Psoas muscle (tissue), 8 donors: ENCODE measurements around the gene CRB1. TPM values are rescaled to one million over a fixed set of nuclear protein-coding genes. Genes with fewer than 3 reads are reported as not detected.

Experiments
- ATAC-seq, 4 donors: fragments of 200-7000 bp; cut with Tn5 transposase; one replicate each; pipeline ENCODE4 v1.9.1; 2020; ENCODE audit warnings: moderate library complexity in 3 of 4, mild to moderate bottlenecking in 2 of 4
- DNase-seq, 2 donors: peaks; one replicate each; pipeline ENCODE4 v3.0.0-alpha.2; 2020
- H3K27ac ChIP-seq: fragments of 200-600 bp; one replicate; pipeline ENCODE4 v1.8.0; 2022
- H3K27me3 ChIP-seq, 3 donors: fragments of 200-600 bp in 1 of 3; one replicate each; pipeline versions ENCODE4 v1.6.1 to v1.8.0; 2013 to 2022; ENCODE audit warnings: low read length in 2 of 3, mild to moderate bottlenecking in 2 of 3, moderate library complexity in 1 of 3; ENCODE audit not compliant: insufficient read depth in 3 of 3
- H3K36me3 ChIP-seq, 2 donors: fragments of 200-600 bp in 1 of 2; one replicate each; pipeline versions ENCODE4 v1.6.1 to v1.8.0; 2013 to 2022; ENCODE audit warnings: low read depth in 1 of 2, mild to moderate bottlenecking in 1 of 2, moderate library complexity in 1 of 2; ENCODE audit not compliant: insufficient read depth in 1 of 2
- H3K4me1 ChIP-seq: fragments of 200-600 bp; one replicate; pipeline ENCODE4 v1.8.0; 2022
- H3K4me3 ChIP-seq: fragments of 200-600 bp; one replicate; pipeline ENCODE4 v1.8.0; 2022; ENCODE audit warnings: mild to moderate bottlenecking
- H3K9me3 ChIP-seq: fragments of 200-600 bp; one replicate; pipeline ENCODE4 v1.8.0; 2022
- WGBS, 3 donors: extraction: QIAGEN DNeasy Blood & Tissue Kit; methylation state at CpG; one replicate each; pipeline versions ENCODE4 v1.1.6 to v1.1.7; 2013; 5-methylcytosine and 5-hydroxymethylcytosine counted together
- intact Hi-C, 2 donors: fragments of 100-400 bp; cut with DNase I; formaldehyde crosslinking; loops; one replicate each; pipeline versions ENCODE4 v1.11.0 to v1.14.2; 2022
- polyA plus RNA-seq, 3 donors: library from polyadenylated mRNA; stranded (reverse); fragments of 200-250 nt; gene quantifications; one replicate each; pipeline ENCODE4 v1.2.3, GENCODE V29; 2013
- total RNA-seq, 4 donors: library from RNA; stranded (reverse); fragmentation: NEBNext Ultra II Directional in 2 of 4; extraction: Animal tissue kit (Norgen Biotek cat#: 25700) in 2 of 4; gene quantifications; one replicate each; pipeline versions ENCODE4 v1.2.1 to v1.2.4, GENCODE V29; 2021 to 2023
- TF ChIP-seq, protein P1 (sequence below): fragments of 200-600 bp; IDR thresholded peaks from one replicate; pipeline ENCODE4 v1.8.0; 2022; ENCODE audit warnings: antibody characterized with exemption
- donor health status: healthy with polysubstance abuse.
- donor health status: DM: no; HTN: no; CAD: no; lungs with moderate emphysema.
- donor health status: Bipolar disorder and iron deficiency.
- donor health status: healthy.
- donor health status: DM: yes; HTN: yes; CAD: no.
- donor health status: DM: no; HTN: no; CAD: no.
- donor health status: DM: no; HTN: no; CAD: no.
- donor health status: DM: yes; HTN: yes; CAD: no.

The CRB1 gene
- total and polyA plus RNA-seq, 7 donors, result 0.06 to 1.3 (median 0.77) TPM

DNA sequence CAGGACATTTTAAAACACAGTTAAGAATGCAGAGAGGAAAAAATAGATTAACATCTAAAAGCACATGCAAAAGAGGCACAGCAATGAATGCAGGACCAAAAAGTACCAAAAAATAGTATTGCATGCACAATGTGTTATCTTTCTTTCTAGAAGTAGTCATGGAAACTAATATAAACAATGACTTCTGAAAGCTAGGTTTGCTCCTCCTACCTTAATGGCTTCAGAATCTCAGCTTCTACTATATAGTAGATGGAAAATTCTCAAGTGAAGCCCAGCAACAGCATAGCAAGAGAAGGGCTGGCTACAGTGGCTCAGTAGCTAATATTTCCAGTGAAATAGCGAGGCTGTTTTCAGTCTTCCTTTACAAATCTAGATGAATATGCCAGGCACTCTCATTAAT, 125.1 kb downstream of the CRB1 start:
- no peaks in the 10 kb centered on the region for H3K9me3 ChIP-seq
- H3K4me3 ChIP-seq, result no peak overlapping the region
- intact Hi-C loops, result no loop called here
- no peaks in the 10 kb centered on the region for H3K27me3 ChIP-seq
- TF ChIP-seq, protein P1, sequence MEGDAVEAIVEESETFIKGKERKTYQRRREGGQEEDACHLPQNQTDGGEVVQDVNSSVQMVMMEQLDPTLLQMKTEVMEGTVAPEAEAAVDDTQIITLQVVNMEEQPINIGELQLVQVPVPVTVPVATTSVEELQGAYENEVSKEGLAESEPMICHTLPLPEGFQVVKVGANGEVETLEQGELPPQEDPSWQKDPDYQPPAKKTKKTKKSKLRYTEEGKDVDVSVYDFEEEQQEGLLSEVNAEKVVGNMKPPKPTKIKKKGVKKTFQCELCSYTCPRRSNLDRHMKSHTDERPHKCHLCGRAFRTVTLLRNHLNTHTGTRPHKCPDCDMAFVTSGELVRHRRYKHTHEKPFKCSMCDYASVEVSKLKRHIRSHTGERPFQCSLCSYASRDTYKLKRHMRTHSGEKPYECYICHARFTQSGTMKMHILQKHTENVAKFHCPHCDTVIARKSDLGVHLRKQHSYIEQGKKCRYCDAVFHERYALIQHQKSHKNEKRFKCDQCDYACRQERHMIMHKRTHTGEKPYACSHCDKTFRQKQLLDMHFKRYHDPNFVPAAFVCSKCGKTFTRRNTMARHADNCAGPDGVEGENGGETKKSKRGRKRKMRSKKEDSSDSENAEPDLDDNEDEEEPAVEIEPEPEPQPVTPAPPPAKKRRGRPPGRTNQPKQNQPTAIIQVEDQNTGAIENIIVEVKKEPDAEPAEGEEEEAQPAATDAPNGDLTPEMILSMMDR, result no peak
- 79 to 82% (median 82%) methylated on average over 1 of the region's 1 CpG for WGBS, 3 donors
- DNase-seq (no peak), ATAC-seq (no peak)
- H3K4me1 ChIP-seq, result no peaks in the 10 kb centered on the region
- no peak overlapping the region for H3K27ac ChIP-seq
- H3K36me3 ChIP-seq, result no peaks in the 10 kb centered on the region

DNA sequence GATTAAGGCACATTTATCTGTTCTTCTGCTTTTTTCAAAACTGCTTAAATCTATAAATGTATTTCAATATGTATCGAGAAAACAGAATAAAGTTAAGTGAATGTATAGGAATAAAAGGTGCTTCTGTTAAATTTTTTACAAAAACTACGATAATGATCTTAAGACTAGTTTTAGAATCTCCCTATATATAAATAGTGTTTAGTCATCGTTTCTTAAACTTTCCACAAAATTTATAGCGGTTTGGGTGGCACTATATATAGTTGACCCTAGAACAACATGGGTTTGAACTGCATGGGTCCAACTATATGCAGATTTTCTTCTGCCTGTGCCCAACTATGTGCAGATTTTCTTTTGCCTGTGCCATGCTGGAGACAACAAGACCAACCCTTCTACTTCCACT, 125.7 kb downstream of the CRB1 start:
- intact Hi-C loops, result no loop called here
- Histone ChIP-seq H3K36me3 (no peaks in the 10 kb centered on the region), H3K4me1 (no peaks in the 10 kb centered on the region), H3K4me3 (no peak overlapping the region), H3K27me3 (no peaks in the 10 kb centered on the region), H3K27ac (no peak overlapping the region), H3K9me3 (no peaks in the 10 kb centered on the region)
- ATAC-seq (no peak), DNase-seq (no peak)
- TF ChIP-seq, protein P1, result no peak
- WGBS, 3 donors, result 92 to 95% (median 94%) methylated on average over 4 of the region's 4 CpGs

DNA sequence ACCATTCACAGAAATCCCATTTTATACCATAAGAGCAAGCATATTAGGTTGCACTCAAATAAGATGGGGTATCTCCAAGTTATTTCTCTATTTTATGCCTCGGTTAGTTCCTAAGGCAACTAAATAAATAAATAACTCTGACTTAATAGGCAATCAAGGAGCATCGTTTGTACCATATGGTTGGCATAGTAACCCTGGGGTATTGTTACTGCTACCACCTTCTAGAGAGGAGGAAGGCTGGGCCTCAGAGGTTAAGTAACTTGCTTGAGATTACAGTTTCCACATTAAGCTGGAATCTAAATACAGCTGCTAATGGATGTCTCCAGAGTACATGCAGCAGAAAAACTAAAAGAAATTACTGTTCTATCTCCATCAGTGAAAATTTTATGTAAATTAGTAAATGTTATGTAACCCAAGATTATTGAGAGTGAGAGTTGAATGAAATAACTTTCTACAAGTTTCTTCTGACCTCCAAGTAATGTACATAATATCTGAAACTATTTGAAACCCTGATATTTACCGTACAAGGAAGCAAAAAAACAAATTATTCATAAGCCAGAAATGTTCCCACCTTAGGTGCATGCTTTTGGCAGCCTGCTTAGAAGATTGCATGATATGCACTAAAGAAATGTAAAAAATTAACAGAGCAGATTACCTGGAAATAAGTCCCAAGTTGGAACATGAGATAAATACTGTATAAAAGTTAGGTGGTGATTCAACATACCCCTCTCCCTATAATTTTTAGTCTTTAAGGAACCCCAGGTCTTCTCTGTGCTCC, 127.0 kb downstream of the CRB1 start:
- TF ChIP-seq, protein P1, result no peak
- DNase-seq, result no peak
- H3K9me3 ChIP-seq, result no peaks in the 10 kb centered on the region
- no peak overlapping the region for H3K27ac ChIP-seq
- intact Hi-C loops, result loop anchor here in 1 of 2 donors (1.0 kb wide), 1 partner anchor 8 kb away; no protein-coding TSS in a partner anchor
- no peaks in the 10 kb centered on the region for H3K36me3 ChIP-seq
- 55 to 71% (median 56%) methylated on average over 3 of the region's 3 CpGs for WGBS, 3 donors
- H3K4me3 ChIP-seq, result no peak overlapping the region
- no peak for ATAC-seq
- H3K4me1 ChIP-seq, result no peaks in the 10 kb centered on the region
- H3K27me3 ChIP-seq, result no peaks in the 10 kb centered on the region

DNA sequence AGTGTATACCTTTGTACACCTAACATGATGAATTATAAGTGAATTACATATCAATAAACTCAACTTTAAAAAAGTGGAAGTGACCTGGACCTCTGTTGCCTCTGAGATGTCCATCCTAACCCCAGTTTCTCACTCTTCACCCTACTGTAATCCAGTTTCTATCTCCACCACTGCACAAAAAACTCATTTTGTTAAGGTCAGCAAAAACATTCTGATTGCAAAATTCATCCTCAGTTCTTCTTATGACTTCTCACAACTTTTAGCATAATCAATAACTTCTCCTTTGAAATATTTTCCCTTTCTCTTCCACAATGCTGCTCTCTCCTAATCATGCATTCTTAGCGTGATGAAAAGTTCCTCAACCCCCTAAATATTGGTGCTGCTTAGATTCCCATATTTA, 129.8 kb downstream of the CRB1 start:
- TF ChIP-seq, protein P1, result no peak
- DNase-seq, result no peak
- Histone ChIP-seq H3K36me3 (no peaks in the 10 kb centered on the region), H3K27ac (no peak overlapping the region), H3K4me1 (no peaks in the 10 kb centered on the region), H3K9me3 (no peaks in the 10 kb centered on the region), H3K4me3 (no peak overlapping the region), H3K27me3 (no peaks in the 10 kb centered on the region)
- WGBS, 3 donors, result 95% methylated on average over 1 of the region's 1 CpG
- intact Hi-C loops, result no loop called here
- ATAC-seq, result no peak
